HG03060 (cell line): ENCODE measurements around the gene SLC41A3.
"Not testable (repeated sequence)": the region's sequence is repeated elsewhere in the genome, so short reads cannot be mapped to it uniquely, and the experiment has no call there.

Source experiments
- ATAC-seq: cut with Tn5 transposase; IDR thresholded peaks from one replicate; pipeline ENCODE4 v1.9.1; 2021; ENCODE audit warnings: low read depth, moderate number of reproducible peaks; ENCODE audit not compliant: unreplicated experiment

Gene SLC41A3

DNA sequence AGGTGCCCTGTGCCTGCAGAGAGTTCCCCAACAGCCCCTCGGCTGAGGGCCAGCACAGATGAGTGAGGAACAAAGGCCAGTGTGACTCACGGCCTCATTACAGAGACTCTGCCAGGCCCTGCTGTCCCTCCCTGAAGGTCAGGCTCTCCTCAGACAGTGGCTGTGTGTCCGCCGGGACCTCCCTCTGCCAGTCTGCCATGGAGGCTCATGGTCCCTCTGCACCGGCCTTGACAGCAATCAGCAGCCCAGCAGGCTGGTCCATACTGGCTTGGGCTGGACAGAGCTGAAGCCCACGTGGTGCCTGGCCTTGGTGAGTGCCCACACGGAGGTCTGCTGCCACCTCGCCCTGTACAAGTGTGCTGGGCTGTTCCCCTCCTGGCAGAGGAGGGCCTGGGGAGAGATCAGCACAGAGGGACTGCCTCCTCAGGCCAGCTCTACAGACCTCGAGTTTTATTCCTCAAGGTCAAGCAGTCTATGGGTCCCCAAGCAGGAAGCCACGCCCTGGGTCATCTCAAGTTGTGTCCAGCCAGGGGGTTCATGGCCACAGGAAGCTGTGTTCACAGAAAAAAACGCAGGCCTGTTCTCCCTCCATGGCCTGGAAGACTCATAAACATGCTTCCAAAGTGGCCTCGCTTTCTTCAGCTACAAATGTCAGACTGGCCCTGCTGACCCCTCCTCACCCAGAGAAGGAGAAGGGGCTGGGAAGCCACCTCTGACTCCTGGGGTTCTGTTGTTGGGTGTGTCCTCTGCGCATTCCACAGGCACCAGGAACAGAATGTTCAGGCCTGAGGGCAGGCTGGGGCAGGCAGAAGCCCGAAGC lies 27.0 kb downstream of the SLC41A3 start:
- ATAC-seq: no peak

DNA sequence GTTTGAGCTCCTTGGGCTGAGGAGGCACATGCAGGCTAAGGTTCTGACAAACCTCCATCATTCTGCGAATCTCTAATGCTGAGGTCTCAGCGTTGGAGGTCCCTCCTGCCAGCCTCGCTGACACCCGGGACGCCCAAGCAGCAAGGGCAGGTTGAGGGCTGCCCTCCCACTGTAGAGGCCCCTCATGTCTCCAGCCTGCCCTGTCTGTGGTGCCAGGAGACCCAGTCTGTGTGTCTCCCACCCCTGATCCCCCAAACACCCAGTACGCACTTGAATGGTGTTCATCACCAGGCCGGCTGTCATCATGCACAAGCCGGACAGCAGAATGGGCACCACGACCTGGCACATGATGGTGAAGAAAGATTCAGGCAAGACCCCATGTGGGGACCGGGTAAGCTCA lies 27.8 kb downstream of the SLC41A3 start:
- no peak for ATAC-seq

GRCh38 chr3:126054870-126055269 lies 29.1 kb downstream of the SLC41A3 start:
- ATAC-seq: no peak

DNA sequence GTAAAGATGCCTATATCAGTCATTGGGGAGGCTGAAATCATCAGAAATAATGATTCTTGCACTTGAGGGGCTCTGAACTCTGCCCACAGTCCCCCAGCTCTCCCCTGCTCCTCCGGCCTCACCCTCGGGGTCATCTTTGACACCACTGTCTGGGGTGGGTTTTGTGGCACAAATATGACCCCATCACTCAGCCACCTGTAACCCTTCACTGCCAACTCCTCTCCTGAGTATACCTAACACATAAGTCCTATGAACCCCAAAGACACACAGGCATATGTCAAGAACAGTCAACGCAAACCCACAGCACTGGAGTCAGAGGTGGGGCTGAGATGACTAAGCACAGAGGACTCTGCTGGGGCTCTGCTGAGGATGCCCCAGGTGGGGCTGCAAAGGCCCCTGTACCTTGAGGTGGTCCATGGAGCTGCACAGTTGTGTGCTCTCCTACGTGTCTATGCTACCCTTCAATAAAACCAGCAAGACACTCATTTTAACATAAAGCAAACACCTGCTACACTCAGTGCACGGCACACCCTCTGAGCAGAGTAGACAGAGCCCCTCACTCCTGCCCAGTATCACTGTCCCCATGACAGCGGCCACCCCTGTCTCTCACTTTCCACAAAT lies 29.9 kb downstream of the SLC41A3 start:
- no peak for ATAC-seq

DNA sequence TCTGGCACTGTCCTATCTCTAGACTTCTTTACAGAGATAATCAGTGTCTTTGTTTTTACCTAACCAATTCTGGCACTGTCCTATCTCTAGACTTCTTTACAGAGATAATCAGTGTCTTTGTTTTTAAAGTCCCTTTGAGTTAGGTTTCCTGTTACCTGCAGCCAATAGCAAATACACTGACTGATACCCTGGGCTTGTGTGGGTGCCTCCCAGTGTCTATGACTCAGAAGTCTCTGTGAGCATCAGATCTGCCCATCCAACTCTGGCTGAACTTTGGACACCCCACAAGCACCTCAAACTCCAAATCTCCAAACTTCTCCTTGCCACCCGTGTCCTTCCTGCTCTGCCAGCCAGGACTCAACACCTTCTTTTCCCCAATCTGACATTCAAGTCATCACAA lies 30.4 kb downstream of the SLC41A3 start:
- no peak for ATAC-seq

- no peak for ATAC-seq
Measured at GRCh38 chr3:126052196-126053058, 31.5 kb downstream of the SLC41A3 start.

DNA sequence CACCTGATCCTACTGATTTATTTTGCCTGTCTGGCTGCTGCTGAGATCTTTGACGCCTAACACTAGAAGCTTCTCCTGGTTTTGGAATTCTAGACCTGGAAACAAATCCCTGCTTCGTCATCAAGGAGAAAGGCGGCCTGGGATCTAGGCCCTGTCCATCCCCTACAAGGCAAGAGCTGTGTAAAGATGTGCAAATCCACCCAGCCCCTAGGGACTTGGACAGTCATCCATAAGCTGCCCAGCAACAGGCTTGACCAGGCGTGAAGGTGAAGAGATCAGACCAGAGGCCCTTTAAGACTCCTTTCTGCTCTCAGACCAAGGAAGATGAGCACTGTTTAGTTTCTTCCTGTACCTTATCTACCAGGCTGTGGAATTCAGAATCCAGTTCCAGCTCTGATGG lies 32.2 kb downstream of the SLC41A3 start:
- no peak for ATAC-seq

GRCh38 chr3:126051234-126051633 lies 32.7 kb downstream of the SLC41A3 start:
- ATAC-seq: no peak

DNA sequence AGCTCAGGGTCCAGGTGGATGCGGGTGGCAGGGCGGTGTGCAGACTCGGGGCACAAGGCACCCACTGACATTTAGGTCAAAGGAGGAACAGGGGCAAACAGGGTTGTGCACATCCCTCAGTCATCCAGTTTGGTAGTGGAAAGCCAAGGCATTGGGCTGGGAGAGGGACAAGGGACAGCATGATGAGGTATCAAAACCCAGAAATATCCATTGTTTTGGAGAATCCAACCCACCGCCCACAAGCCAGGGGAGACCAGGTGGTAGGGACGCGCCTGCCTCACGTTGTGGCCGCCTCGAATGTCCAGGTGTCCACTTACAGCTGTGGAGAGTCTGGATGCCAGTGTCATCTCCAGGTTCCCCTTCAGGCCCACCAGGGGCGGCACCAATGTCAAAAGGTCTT lies 33.3 kb downstream of the SLC41A3 start:
- ATAC-seq: no peak

- ATAC-seq: no peak
Measured at GRCh38 chr3:126050050-126050392, 33.9 kb downstream of the SLC41A3 start.

- no peak for ATAC-seq
Measured at GRCh38 chr3:126049289-126050049, 34.5 kb downstream of the SLC41A3 start.

- no peak for ATAC-seq
Measured at GRCh38 chr3:126040386-126040785, 43.5 kb downstream of the SLC41A3 start.

DNA sequence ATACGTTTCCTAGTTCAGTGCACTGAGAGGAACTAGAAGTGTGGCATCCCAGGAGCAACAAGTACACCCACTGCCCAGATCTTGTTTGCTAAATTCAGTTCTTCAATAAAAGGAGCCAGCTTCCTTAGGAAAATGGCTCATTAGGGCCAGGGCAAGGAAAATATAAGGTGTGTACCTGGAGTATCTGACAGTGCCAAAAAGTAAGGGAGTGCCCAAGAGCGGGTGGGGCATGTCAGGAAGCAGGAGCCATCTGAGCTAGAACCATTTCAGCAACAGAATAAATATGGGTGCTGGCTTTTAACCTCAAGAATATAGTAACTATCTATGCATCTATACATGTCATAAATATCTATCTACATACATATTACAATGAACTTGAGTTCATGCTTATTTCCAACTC lies 44.1 kb downstream of the SLC41A3 start:
- ATAC-seq: no peak

DNA sequence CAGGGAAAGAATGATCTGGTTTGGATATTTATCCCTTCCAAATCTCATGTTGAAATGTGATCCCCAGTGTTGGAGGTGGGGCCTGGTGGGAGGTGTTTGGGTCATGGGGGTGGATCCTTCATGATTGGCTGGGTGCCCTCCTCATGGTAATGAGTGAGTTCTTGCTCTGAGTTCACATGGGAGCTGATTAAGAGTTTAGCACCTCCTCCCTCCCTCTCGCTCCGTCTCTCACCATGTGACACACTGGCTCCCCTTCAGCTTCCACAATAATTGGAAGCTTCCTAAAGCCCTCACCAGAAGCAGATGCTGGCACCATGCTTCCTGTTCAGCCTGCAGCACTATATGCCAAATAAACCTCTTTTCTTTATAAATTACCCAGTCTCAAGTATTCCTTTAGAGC lies 45.1 kb downstream of the SLC41A3 start:
- ATAC-seq: not testable (repeated sequence)

- no peak for ATAC-seq
Measured at GRCh38 chr3:126036056-126036549, 47.8 kb downstream of the SLC41A3 start.

- no peak for ATAC-seq
Measured at GRCh38 chr3:126035362-126036050, 48.4 kb downstream of the SLC41A3 start.

DNA sequence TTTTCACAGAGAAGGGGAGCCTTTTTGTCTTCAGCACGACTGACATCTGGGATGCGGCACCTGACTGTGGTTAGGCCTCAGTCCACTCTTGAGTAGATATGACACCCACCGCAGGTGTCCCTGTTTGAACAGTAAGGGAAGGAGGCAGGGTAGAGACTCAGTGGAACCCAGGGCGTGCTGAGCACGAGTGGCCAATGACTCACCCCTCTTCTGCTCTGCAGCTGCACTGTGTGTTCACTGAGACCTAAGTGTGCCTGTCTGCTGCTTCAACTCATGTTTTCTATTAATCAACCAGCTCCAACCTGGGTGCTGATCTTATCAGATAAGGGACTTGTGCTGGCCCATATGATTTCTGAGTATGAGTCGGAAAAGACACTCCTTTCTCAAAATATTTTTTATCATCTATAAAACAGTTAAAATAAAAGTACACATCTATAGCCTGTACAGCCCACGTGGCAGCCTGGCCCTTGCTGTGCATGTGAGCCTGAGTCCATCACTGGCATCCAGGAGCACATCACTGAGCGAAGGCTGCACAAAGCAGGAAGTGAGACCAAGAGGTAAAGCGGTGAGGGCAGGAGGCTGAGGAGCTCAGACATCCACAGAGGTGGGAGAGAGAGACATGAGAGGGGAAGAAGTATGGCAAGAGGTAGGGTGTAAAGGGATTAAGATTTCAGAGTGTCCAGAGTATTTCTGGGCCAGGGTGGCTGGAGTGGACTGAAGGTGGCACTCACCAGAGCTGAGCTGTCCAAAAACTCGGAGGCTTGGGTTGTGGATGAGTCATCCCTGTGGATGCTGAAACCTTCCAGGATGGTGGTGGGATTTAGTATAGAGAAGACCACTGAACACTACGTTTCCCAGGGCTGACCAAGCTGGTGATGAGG lies 49.2 kb downstream of the SLC41A3 start:
- no peak for ATAC-seq

GRCh38 chr3:126033765-126034164 lies 50.2 kb downstream of the SLC41A3 start:
- ATAC-seq: no peak
